DMS153 (cell line): ENCODE measurements around the gene RGL3.
"Not testable (repeated sequence)": the region's sequence is repeated elsewhere in the genome, so short reads cannot be mapped to it uniquely, and the experiment has no call there.

ENCODE experiments used
- DNase-seq: peaks from one replicate; lab custom pipeline; 2025; lab: John Stamatoyannopoulos, UW

The RGL3 gene

GRCh38 chr19:11450570-11451326, 31.6 kb upstream of the RGL3 start:
- DNase-seq: no peak

GRCh38 chr19:11448923-11449554, 29.9 kb upstream of the RGL3 start:
- DNase-seq: no peak

- DNase-seq: no peak
Measured at GRCh38 chr19:11448410-11448809, 29.3 kb upstream of the RGL3 start.

- DNase-seq: no peak
Measured at GRCh38 chr19:11447347-11448262, 28.5 kb upstream of the RGL3 start.

GRCh38 chr19:11446652-11447301, 27.7 kb upstream of the RGL3 start:
- DNase-seq: no peak

GRCh38 chr19:11446271-11446651, 27.1 kb upstream of the RGL3 start:
- DNase-seq: no peak

GRCh38 chr19:11445141-11445540, 26.0 kb upstream of the RGL3 start:
- no peak for DNase-seq

GRCh38 chr19:11444059-11444458, 24.9 kb upstream of the RGL3 start:
- DNase-seq: no peak

GRCh38 chr19:11437955-11438354, 18.8 kb upstream of the RGL3 start:
- no peak for DNase-seq

- DNase-seq: no peak
Measured at GRCh38 chr19:11435833-11436313, 16.8 kb upstream of the RGL3 start.

- peak; percentile 100 for DNase-seq
Measured at GRCh38 chr19:11435057-11435832, 16.1 kb upstream of the RGL3 start, which contains the start of the genes ODAD3 and PRKCSH. TSS of gene ODAD3 (minus strand) at chr19:11435121. CDS start at chr19:11435016, 105 bp downstream. TSS of gene PRKCSH (plus strand) at chr19:11435635. CDS start at chr19:11436118, 483 bp downstream.

GRCh38 chr19:11434703-11435056, 15.6 kb upstream of the RGL3 start:
- DNase-seq: no peak

- DNase-seq: not testable (repeated sequence)
Measured at GRCh38 chr19:11433526-11433925, 14.4 kb upstream of the RGL3 start.

GRCh38 chr19:11426656-11427055, 7.5 kb upstream of the RGL3 start:
- DNase-seq: no peak

GRCh38 chr19:11425719-11426457, 6.8 kb upstream of the RGL3 start:
- DNase-seq: no peak

- DNase-seq: no peak
Measured at GRCh38 chr19:11423791-11424181, 4.7 kb upstream of the RGL3 start.

GRCh38 chr19:11423164-11423790, 4.2 kb upstream of the RGL3 start:
- no peak for DNase-seq

GRCh38 chr19:11422163-11423065, 3.3 kb upstream of the RGL3 start:
- peak; percentile 49 for DNase-seq
